Skin of body (tissue), 2 donors: ENCODE results near the gene ADGRL2. TPM values are rescaled to one million over a fixed set of nuclear protein-coding genes. Genes with fewer than 3 reads are reported as not detected.

Experiments used
- DNase-seq: peaks from one replicate; lab custom pipeline; 2025; lab: John Stamatoyannopoulos, UW
- total RNA-seq: library from RNA; depleted of rRNA; stranded (reverse); fragments of >200 nt; gene quantifications from one replicate; pipeline ENCODE4 v1.2.3, GENCODE V29; 2014

Gene ADGRL2
- total RNA-seq, 1 donor from 2014 or later, result 172 TPM

DNA sequence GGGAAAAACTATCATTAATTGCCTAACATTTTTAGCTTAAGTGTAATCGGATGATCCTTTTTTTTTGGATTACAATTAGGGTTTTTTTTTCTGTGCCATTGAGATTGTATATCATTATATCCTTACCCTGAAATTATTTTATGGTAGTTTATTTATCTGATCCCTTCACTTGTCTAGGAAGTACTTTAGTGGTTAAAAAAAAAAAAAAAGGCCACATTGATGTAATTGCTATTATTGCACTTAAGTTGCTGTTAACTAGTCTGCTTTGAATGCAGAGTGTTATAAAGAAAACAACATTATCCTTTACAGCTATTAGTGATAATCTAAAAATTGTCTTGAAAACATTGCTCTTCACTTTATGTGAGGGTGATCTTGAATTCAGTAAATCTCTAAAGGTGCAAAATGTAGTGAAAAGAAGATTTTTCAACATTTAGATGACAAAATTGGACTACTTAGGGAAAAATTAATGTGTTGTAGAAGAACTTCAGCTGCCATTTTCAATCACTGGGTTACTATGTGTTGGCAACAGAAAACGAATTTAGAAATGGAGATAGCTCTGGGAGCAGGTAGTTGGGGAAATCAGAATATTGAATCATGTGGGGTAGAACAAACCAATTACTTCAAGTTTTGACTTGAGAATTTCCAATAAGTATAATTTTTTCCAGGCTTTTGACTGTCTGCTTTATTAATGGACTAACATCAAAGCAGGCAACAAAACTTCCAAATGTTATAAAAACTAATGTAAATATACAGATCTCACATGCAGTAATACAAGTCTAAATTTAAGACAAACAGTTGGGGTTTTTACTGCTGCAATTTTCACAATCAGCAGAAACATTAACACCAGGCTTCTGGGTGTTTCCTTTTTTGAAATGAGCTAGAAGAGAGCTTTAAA, 5.0 kb downstream of the ADGRL2 start:
- DNase-seq, result no peak

DNA sequence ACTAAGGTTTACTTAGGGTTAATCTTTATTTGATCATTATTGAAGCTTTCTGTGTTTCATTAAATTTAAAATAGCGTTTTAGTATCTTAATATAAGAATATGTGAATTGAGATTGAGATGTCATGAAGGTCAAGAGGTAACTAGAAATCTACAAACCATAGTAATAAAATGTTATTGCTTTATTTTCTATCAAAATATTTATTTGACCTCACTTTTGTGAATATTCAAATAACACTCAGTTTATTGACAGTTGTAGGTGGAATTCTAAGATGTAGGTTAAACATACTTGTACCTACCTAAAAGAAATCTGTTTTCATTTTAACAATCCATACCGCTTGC, 5.7 kb downstream of the ADGRL2 start:
- no peak for DNase-seq

DNA sequence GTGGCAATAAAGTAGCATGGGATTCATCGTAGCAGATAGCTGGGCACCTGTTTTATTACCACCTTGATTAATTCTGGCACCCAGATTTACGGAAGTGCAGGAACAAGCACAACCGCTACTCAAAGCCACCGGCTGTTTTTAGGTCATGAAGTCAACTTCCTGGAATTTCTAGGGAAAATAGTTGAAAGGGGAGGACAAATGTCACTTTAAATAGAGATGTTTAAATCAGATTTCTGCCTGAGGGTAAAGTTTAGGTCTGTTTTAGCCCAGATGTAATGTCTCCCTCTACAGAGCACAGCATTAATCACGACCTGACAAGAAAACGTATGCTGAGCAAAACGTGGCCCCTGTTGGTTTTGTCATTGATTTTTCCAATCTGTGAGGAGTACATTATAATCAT, 8.0 kb downstream of the ADGRL2 start:
- no peak for DNase-seq

DNA sequence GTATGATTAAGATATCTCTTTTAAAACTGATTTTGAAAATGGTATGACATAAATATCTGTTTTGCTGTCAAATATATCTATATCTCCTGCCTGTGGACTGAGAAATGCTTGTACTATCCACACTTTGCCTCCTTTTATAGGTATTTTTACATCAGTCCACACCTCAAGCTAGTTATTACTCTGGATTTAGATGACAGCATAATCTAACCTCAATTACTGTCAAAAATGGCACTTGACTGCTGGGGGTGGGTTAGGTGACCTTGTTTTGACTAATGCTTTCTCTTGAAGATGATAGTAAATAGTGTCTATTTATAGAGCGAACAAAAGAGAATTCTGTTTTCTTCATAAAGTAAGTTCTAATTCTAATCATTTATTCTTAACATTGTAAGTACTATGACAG, 9.1 kb downstream of the ADGRL2 start:
- no peak for DNase-seq

DNA sequence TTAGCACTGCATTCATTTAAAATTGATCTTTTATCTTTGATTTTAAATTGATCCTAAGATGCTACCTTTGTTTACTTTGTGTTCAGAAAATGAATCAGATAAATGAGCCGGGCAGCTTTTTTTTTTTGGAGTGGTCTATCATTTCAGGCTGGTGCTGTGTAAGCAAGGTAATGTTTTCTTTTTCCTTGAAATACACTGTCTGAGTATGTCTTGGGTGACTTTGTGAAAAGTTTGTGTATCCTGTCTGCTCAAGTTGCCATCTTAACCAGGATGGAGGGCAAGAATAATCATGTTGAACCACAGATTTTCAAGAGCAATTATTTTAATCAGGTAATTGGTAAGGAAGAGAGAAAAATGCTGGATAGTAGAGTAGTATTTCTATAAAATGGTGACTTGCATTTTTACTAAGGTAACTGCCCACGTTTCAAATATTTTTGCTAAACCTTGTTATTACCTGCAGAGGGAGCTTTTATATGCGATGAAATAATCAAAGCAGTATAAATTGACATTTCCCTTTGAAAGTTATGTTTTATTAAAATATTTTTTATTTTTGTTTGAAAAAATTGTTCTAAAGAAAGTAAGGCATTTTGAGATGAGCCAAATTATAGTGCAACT, 11.1 kb downstream of the ADGRL2 start:
- DNase-seq, result no peak

DNA sequence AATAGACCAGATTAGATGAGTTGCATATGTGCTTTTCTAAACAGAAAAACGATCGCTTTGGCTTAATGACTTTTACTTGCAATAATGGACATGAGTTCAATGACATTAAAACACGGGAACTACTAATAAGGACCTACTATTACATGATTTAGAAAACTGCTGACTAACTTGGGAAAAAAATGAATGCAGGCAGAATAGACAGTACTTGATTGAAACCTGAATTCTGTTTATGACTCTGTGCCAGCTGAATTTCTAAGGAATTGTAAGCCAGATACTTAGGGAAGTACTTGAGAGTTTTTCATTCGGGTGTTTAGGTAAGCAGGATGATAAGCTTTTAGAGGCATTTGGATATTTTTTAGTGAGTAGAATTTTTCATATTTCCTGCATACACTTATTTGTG, 12.0 kb downstream of the ADGRL2 start:
- no peak for DNase-seq

DNA sequence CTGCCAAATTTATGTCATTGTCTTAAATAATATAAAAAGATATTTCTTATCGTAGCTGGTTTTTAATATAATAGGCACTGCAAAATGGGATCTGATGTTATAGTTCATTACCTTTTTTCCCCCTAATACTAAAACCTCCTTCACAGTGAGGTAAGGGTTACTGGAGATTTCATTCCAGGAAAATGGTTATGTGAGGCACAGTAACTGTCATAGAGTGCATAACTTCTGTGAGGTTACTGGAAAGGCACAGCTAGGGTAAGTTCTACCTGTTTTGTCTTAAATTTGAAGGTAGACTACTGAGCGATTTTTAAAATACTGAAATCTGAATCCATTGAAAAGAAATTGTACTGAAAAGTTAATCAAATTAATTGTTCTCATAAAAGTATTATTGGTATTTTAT, 13.0 kb downstream of the ADGRL2 start:
- no peak for DNase-seq

DNA sequence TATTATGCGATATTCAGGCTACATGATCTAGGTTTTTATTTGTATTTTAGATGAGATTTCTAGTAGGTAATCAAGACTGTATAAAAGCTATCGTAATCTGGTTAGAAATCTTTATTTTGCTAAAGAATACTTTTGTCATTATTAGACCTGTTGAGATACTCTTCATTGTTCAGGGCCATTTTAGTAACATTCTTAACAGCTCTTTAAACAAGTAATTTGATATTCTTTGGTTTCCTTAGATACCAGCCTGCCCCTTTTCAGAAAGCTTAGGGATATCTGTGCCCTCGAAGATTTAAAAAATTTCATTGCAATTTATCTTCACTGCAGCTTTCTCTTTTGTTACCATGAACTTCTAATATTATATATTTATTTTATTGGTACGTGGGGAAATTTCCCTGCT, 18.9 kb downstream of the ADGRL2 start:
- no peak for DNase-seq

DNA sequence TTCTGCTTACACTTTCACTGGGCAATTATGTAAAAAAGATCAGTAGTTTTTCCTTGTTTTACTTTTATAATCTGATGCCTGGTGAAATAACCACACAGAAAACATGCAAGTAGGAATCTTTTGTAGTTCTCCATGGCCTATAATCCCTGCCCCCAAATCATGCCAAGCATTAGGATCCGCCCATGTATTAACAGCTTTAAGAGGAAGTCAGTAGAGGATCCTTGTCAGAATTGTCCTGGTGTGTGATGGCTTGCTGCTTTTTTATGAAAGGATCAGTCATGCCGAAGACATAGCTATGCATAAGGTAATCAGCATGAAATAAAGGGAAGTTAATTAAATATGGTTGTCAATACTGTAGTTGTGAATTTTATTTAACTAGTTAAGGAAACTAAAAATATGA, 20.0 kb downstream of the ADGRL2 start:
- no peak for DNase-seq

DNA sequence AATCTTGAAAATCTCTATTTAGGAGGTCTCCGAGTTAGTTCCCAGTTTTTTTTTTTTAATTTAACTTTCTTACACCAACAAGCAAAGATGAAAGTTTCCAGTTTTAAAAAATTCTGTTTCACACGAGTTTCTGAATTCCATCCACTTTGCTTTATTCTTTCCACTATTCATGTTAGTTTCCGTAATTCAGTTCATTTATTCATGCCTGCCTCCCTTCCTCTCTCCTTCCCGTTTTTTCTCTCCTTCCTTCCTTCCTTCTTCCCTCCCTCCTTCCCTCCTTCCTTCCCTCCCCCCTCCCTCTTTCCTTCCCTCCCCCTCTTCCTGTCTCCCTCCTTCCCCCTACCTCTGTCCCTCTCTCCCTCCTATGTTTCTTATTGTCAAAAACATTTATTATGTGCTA, 22.3 kb downstream of the ADGRL2 start:
- DNase-seq, result no peak

DNA sequence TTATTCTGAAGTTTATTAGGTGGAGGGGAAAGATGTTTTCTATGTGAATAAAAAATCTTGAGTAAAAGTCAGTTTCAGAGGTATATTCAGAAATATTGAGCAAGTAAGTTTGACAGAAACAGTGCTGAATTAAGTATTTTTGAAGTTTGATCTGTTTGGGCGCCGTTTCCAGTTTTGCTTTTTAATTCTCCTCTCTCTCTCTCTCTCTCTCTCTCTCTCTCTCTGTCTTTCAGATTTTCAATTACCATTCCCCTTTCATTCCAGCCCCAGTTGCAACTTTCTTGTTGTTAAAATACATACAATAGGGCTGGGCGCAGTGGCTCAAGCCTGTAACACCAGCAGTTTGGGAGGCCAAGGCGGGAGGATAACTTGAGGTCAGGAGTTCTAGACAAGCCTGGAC, 24.0 kb downstream of the ADGRL2 start:
- DNase-seq, result no peak

DNA sequence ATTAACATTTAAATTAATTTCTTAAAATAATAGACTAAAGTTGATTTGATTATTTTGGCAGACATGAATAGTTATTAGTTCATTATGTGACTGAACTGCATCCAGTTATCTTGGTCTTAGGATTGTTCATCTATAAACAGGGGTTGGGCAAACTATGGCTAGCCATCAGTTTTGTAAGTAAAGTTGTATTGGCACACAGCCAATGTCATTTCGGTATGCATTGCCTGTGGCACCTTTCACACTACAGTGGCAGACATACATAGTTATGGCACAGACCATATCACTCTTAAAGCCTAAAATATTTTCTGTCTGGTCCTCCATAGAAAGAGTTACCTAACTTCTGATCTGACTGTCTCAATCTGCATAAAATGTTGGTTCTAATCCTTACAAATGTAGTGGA, 27.2 kb downstream of the ADGRL2 start:
- DNase-seq, result no peak

DNA sequence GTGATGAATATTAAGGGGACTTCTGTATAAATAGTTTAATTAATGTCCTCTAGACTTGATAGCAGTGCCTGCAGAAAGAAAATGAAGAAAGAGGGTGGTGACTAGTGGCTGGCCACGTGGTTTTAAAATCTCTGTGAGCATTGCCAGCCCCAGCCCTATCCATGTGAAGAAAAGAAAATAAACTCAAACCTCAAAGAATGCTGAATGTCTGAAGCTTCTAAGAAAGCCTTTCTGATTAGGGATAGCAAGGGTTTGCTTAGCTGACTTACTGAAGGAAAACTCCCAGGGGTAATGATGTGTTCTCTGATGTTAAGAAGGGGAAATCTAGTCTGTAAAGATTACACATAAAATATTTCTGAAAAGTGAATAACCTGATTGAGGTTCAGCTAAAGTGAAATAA, 31.8 kb downstream of the ADGRL2 start:
- DNase-seq, result no peak

DNA sequence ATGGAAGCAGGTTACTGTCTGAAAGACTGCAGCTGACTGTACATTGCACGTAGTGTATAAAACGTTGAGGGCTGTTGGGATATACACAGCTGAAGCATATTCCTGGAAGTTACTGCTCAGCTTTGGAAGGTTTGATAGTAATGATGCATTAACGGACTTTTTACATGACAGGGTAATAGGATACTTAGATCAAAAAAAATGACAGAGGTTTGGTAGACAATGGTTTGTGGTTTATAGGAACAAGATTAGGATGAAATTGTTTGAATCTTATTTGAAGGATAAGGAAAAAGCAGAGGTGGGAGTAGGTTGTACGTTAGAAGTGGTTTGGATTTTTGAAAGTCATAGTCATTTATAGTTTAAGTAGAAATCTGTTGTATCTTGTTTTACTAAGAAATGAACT, 33.0 kb downstream of the ADGRL2 start:
- no peak for DNase-seq

DNA sequence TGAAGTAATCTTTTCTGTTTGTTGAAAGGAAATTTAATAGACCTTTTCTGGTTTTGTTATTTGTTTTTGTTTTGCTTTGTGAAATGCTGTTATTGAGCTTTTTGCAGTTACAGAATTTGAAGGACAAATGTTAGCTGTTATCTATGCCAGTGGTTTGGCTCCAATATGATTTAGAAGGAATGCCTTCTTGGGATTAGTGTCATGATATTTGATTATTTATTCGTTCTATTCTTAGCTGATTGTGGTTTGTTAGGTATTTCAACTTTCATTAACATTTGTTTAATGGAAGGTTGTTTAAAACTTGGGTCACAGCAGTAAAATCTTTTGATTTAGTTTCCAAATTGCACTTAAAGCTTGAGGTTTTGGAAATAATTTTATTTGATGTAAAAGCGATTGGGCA, 33.5 kb downstream of the ADGRL2 start:
- DNase-seq, result no peak

DNA sequence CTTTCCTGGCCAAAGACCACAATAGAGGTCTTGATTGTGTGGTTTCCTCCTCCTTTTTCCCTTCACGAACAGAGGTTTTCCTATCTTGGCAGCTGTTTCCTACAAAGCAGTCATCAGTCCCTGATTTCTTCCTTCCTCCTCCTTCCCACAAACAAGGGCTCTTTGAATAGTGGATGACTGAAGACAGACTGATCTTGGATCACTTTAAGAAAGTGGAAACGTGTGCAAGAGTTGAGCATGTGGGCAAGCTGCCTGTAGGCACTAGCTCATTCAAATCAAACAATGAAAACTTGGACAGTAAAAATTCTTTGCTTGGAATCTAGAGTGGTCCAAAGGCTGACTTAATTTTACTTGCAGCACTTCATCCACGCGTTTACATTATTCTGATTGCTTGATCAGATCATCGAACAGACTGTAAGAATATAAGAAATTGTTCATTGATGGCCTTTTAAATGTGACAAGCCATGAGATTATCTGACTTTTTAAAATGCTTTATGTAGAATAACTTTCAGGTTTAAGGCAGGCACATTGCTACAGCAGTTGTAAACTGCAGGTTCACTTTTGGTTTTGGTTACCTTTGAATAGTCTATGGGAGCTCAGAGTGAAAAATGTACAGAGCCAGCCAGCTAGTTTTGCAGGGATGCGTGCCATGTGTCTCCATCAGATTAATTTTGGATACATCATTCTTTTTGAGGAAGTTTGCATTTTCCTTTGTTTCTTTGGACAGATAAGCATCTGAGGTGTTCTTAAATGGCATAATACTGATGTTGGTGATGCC, 34.4 kb downstream of the ADGRL2 start:
- DNase-seq, result peak; percentile 77

DNA sequence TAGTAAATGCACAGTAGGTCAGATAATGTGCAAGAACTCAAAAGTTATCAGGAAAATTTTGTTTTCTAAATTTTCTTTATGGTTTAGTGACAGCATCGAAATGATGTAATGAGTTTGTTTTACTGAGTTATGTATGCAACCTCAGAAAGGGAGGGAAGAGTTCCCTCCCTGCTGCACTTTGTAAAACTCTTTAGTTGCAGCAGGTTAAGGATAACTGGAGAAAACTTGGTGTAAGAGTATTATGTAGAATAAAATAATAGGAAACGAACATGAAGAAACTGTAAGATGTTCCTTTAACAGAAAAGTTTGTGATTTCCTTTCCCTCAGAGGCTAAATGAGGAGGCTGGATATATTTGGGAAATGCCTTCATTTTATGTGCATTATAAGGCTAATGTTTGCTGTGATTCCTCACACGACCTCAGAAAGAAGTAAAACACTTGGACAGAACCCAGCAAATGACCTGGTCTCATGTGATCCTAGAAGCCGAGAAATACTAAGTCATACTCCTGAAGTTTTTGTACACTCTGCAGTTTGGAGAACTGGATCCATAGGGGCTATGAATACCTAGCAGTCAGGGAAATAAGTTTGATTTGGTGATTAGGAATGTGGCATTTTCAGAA, 35.4 kb downstream of the ADGRL2 start:
- no peak for DNase-seq

DNA sequence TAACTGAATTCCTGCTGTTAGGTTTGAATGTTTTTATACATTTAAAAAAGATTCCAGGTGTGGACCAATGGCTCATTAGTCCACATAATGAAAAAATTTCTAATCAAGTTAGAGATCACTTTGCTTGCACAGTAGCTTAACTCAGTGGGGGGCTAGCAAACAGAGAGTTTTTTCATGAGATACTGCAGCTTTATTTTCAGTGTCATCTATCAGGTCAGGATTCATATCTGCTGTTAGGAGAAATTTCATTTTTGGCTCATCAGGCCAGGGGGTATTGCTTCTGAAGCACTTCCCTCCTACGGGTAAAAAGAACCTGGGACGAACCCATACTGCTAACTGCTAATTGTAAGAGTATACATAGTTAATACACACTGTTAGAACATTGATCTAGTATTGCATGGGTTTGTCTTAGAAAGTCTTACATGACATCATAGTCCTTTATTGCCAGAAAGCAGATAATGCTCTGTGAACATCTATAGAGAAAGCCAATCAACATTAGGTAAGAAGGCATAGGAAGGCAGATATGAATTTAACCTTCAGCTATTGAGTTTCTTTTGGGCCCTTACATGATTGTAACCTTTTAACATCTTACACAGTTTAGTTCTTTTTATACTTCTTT, 38.0 kb downstream of the ADGRL2 start:
- no peak for DNase-seq

DNA sequence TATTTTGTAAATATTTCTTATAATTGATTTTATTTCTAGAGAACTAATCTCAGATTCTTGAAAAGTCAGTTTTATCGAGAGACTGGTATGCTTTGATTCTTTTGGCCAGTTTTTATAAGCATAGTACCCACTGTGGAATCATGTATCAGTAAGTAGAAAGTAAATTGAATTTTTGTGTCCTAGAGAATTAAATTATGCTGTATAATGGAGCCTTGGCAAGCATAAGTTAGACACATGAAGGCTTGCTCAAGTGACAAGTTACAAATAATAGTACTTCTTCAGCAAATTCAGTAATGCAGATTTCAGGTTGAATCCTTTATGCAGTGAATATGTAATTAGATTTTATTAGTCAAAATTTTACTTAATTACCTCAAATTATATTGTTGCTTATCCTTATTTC, 40.1 kb downstream of the ADGRL2 start:
- no peak for DNase-seq

DNA sequence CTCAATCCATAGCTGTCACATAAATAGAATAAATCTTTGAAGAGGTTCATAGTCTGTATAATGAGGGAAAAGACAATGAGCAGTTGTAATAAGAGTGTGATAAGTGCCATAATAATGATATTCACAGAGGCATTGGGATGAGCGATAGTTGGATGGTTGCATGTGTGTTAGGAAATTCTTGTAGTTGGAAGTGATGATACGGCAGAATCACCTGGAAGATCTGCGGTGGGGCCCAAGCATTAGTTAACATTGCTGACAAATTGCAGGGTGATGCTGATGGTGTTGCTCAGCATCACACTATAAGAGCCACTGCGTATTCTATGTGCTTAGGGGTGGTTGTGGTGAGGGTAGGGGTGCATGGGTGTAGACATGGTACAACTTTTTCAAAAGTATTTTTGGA, 41.1 kb downstream of the ADGRL2 start:
- no peak for DNase-seq

DNA sequence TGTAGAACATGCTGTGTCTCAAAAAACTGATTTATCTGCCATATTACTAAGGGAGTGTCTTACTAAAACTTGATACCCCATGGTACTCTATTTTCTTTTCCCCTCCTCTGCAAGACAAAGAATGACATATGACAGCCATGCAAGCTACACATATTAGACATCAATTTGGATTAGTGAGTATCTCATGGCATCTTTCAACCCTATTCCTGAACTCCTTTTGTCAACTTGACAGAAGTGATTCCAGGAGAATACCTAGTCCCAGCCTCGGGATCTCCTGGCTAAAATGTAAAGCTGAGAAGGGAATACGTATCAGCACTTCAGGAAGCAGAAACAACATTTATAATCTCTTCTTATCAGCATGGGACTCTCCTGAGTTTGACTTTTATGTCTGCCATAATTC, 43.7 kb downstream of the ADGRL2 start:
- DNase-seq, result no peak

DNA sequence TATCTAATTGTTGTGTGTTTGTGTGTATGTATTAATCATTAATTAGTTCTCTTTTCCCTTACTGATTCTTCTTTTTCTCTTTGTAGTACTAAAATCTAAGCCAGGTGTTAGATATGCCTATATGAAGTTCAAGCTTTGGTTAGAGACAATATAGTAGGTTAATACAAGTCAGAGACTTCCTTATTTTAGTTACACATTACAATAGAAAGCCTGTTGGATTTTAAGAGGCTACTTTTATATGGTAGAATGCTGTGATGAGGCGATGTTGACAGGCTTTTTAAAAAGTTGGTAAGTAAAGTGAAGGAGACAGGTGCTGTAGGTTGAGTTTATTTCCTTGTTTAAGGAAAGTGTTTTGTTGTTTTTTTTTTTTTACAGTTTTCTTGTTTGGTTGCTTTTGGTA, 45.9 kb downstream of the ADGRL2 start:
- DNase-seq, result no peak
